NCI-H2196 (cell line): ENCODE results near the gene BAHCC1.
A peak's percentile ranks its signal among the peaks of the same experiment; 100 is the strongest.

Experiments
- DNase-seq: peaks from one replicate; lab custom pipeline; 2025; ENCODE audit not compliant: unreplicated experiment; lab: John Stamatoyannopoulos, UW

BAHCC1 gene

GRCh38 chr17:81489998-81490992 is 95.0 kb downstream of the BAHCC1 start:
- no peak for DNase-seq

DNA sequence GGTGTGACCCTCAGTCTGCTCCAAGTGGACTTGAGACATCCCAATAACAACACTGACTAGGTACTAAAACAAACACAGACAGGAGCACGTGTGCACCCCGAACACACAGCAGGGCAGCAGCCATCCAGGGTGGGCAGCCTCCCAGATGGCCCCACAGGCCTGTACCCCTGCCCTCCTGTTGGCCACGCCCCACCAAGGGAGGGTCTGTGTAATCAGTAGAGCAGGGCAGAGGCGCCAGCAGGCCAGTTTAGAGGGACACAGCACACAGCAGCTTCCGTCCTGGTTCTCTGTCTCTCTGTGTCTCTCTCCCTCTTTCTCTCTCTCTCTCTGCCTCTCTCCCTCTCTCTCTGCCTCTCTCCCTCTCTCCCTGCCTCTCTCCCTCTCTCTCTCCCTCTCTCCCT is 95.9 kb downstream of the BAHCC1 start:
- DNase-seq: no peak

DNA sequence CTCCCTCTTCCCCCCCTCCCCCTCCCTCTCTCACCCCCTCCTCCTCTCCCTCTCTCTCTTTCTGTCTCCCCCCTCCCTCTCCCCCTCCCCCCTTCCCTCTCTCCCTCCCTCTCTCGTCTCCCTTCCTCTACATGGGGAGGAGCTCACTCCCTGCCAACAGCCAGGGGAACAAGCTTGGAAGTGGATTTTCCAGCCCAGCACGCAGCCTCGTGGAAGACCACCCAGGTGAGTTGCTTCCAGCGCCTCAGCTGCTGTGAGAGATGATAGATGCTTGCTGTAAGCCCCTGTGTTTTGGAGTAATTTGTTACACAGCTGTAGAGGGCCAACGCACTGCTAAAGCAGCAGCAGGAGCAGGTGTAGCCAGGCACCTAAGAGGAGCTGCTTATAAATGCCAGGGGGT is 96.5 kb downstream of the BAHCC1 start:
- no peak for DNase-seq

DNA sequence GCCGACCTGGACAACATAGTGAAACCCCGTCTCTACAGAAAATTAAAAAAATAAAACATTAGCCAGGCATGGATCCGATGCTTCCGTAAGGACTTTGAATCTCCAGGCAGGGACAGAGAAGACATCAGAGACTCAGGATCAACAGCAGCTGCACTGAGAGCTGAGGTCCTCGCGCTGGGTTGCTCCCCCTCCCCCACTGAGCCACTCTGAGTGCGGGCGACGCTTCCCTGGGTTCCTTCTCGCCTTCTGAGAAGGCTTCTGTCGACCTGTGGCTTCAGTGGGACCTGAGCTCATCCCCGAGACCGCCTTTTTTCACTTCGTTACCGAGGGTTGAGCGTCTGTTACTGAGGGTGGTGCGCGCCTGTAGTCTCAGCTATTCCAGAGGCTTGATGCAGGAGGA is 96.9 kb downstream of the BAHCC1 start:
- DNase-seq: no peak

DNA sequence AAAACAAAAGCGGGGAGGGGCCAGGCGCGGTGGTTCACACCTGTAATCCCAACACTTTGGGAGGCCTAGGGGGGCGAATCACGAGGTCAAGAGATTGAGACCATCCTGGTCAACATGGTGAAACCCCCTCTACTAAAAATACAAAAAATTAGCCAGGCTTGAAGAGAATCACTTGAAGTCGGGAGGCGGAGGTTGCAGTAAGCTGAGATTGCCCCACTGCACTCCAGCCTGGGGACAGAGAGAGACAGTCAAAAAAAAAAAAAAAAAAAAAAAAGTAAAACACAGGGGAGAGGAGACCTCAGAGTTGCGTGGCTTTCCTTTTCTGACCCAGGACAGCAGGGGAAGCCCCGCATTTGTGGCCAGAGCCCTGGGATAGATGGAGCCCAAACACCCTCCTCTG is 97.4 kb downstream of the BAHCC1 start:
- DNase-seq: no peak

GRCh38 chr17:81493198-81494038 is 98.2 kb downstream of the BAHCC1 start:
- no peak for DNase-seq

- peak; percentile 70 for DNase-seq
Measured at GRCh38 chr17:81494626-81495377, 99.5 kb downstream of the BAHCC1 start.

- DNase-seq: no peak
Measured at GRCh38 chr17:81498953-81499600, 103.8 kb downstream of the BAHCC1 start.

- DNase-seq: no peak
Measured at GRCh38 chr17:81499601-81499970, 104.3 kb downstream of the BAHCC1 start.

DNA sequence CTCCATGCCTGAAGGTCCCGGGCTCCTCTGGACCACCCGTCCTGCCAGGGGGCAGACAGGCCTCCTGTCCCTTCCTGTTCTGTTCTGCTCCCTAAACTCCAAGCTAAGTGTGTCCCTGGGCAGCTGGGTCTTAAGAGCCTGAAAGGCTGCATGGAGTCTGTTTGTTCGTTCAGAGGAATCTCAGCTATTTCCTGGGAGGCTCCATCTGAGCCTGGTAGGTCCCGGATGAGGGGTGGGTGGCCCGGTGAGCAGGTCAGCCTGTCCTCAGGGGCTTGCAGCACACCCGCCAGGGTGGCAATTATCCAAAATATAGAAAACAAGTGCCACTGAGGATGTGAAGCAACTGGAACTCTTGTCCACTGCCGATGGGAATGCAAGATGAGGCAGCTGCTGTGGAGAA is 104.8 kb downstream of the BAHCC1 start:
- no peak for DNase-seq

DNA sequence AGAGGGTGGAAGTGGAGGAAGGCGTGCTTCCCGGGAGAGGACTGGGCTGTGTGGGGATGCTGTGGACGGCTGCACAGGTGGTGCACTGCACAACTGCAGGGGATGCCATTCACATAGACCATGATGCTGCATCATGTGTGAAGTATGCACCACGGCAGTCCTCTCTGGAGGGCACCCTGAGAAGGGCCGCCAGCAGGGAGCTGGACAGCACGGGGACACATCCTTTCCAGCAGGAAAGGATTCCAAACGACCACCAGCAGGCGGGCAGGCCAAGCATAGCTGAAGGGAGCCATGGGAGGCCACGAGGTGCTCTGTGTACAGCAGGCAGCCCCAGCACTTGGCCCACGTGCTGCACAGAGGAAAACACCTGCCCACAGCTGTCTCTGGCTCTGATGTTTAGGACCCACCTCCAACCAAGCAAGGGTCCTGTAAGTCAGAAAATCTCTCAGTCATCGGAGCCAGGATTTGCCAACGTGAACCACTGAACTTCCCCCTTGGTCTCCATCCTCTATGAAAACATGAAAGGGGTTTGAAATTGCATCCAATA is 107.3 kb downstream of the BAHCC1 start:
- DNase-seq: no peak

DNA sequence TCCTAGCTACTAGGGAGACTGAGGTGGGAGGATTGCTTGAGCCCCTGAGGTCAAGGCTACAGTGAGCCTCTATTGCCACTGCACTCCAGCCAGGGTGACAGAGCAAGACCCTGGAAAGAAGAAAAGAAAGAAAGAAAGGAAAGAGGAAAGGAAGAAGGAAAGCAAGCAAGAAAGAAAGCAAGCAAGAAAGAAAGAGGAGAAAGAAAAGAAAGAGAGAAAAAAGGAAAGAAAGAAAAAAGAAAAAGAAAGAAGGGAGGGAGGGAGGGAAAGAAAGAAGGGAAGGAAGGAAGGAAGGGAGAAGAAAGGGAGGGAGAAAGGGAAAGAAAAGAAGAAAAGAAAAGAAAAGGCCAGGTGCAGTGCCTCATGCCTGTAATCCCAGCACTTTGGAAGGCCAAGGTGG is 108.4 kb downstream of the BAHCC1 start:
- DNase-seq: no peak

- DNase-seq: no peak
Measured at GRCh38 chr17:81508639-81509206, 113.5 kb downstream of the BAHCC1 start.

DNA sequence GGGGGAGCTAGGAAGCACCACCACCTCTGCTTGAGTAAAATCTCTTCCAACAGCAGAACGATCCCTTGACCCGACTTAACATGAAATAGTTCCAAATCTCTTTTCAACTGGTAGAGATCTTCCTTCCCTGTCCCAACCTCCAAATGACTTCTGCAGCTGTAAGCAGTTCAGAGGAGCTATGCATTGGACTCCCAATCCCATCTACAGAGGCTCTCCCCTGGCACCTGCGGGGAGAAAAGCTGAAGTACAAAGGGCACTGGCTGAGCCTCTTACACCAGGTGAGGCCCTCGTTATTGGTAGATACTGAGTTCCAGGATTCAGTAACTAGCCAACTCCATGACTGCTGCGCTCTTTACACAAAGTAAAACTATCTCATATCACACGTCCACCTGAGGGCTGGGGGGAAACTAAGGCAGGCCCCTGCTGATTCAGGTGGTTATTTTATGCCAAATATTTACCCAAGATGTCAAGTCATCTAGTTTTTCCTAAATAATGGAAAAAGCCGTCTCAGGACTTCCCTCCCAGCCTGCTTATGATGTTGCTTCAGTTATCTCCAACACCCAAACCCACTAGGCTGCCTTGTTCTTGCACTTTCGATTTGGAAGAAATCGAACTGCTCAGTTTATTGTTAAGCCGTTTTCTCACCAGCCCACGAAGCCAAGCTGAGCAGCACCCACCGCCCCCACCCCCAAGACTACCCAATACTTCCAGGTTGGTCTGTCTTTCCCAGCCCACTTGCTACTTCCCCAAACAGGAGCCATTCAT is 114.1 kb downstream of the BAHCC1 start:
- no peak for DNase-seq

- DNase-seq: no peak
Measured at GRCh38 chr17:81509972-81510784, 114.9 kb downstream of the BAHCC1 start.

GRCh38 chr17:81510785-81511553 is 115.7 kb downstream of the BAHCC1 start:
- DNase-seq: no peak

- no peak for DNase-seq
Measured at GRCh38 chr17:81511554-81511803, 116.2 kb downstream of the BAHCC1 start.
